ENCODE measurements around the gene SLC2A10. TPM values are rescaled to one million over a fixed set of nuclear protein-coding genes. Genes with fewer than 3 reads are reported as not detected.

The SLC2A10 gene
- total RNA-seq, 1 donor from 2014 or later: 21.6 TPM

- no peaks in the 10 kb centered on the region for H3K9me3 Mint-ChIP-seq (ENCODE audit: unreplicated experiment)
- no peak overlapping the region for H3K27ac Mint-ChIP-seq (ENCODE audit: unreplicated experiment)
- H3K4me1 Mint-ChIP-seq (ENCODE audit: unreplicated experiment): no peaks in the 10 kb centered on the region
- H3K36me3 Mint-ChIP-seq (ENCODE audit: unreplicated experiment): no peaks in the 10 kb centered on the region
- H3K4me3 Mint-ChIP-seq (ENCODE audit: unreplicated experiment): no peak overlapping the region
- H3K27me3 Mint-ChIP-seq (ENCODE audit: unreplicated experiment): peaks cover 38% of the 10 kb centered on the region
- TF ChIP-seq CTCF (IDR thresholded peaks at IDR 0.05): no peak
- DNase-seq (ENCODE audit: extremely low spot score, unreplicated experiment): no peak
These were observed 30.2 kb downstream of the SLC2A10 start for GRCh38 chr20:46739431-46740213.

GRCh38 chr20:46740214-46740609 lies 30.8 kb downstream of the SLC2A10 start:
- H3K27me3 Mint-ChIP-seq (ENCODE audit: unreplicated experiment): peaks cover 42% of the 10 kb centered on the region
- no peak for DNase-seq (ENCODE audit: extremely low spot score, unreplicated experiment)
- no peak for TF ChIP-seq CTCF (IDR thresholded peaks at IDR 0.05)
- H3K36me3 Mint-ChIP-seq (ENCODE audit: unreplicated experiment): no peaks in the 10 kb centered on the region
- H3K4me1 Mint-ChIP-seq (ENCODE audit: unreplicated experiment): no peaks in the 10 kb centered on the region
- H3K27ac Mint-ChIP-seq (ENCODE audit: unreplicated experiment): no peak overlapping the region
- no peaks in the 10 kb centered on the region for H3K9me3 Mint-ChIP-seq (ENCODE audit: unreplicated experiment)
- H3K4me3 Mint-ChIP-seq (ENCODE audit: unreplicated experiment): no peak overlapping the region

- no peak for TF ChIP-seq CTCF (IDR thresholded peaks at IDR 0.05)
- H3K27me3 Mint-ChIP-seq (ENCODE audit: unreplicated experiment): peaks cover 59% of the 10 kb centered on the region
- no peak overlapping the region for H3K27ac Mint-ChIP-seq (ENCODE audit: unreplicated experiment)
These were observed 32.6 kb downstream of the SLC2A10 start for GRCh38 chr20:46741924-46742668.

GRCh38 chr20:46742669-46743045 lies 33.2 kb downstream of the SLC2A10 start:
- DNase-seq (ENCODE audit: extremely low spot score, unreplicated experiment): no peak
- H3K9me3 Mint-ChIP-seq (ENCODE audit: unreplicated experiment): no peaks in the 10 kb centered on the region
- TF ChIP-seq CTCF (IDR thresholded peaks at IDR 0.05): no peak
- H3K27me3 Mint-ChIP-seq (ENCODE audit: unreplicated experiment): peaks cover 59% of the 10 kb centered on the region
- H3K4me1 Mint-ChIP-seq (ENCODE audit: unreplicated experiment): no peaks in the 10 kb centered on the region
- no peak overlapping the region for H3K27ac Mint-ChIP-seq (ENCODE audit: unreplicated experiment)
- no peak overlapping the region for H3K4me3 Mint-ChIP-seq (ENCODE audit: unreplicated experiment)
- no peaks in the 10 kb centered on the region for H3K36me3 Mint-ChIP-seq (ENCODE audit: unreplicated experiment)

More at GRCh38 chr20:46741924-46742668, 32.6 kb downstream of the SLC2A10 start:
- Mint-ChIP-seq H3K9me3 (ENCODE audit: unreplicated experiment) (no peaks in the 10 kb centered on the region), H3K4me3 (ENCODE audit: unreplicated experiment) (no peak overlapping the region), H3K4me1 (ENCODE audit: unreplicated experiment) (no peaks in the 10 kb centered on the region), H3K36me3 (ENCODE audit: unreplicated experiment) (no peaks in the 10 kb centered on the region)
- DNase-seq (ENCODE audit: extremely low spot score, unreplicated experiment): no peak

GRCh38 chr20:46743088-46743487 lies 33.6 kb downstream of the SLC2A10 start:
- Mint-ChIP-seq H3K36me3 (ENCODE audit: unreplicated experiment) (no peaks in the 10 kb centered on the region), H3K4me1 (ENCODE audit: unreplicated experiment) (no peaks in the 10 kb centered on the region), H3K27ac (ENCODE audit: unreplicated experiment) (no peak overlapping the region), H3K4me3 (ENCODE audit: unreplicated experiment) (no peak overlapping the region), H3K9me3 (ENCODE audit: unreplicated experiment) (no peaks in the 10 kb centered on the region), H3K27me3 (ENCODE audit: unreplicated experiment) (peaks cover 59% of the 10 kb centered on the region)
- DNase-seq (ENCODE audit: extremely low spot score, unreplicated experiment): no peak
- no peak for TF ChIP-seq CTCF (IDR thresholded peaks at IDR 0.05)

All from osteocyte (in vitro differentiated cells).